OCI-M2 (cell line): ENCODE measurements around the gene MRPL2.
"Not testable (repeated sequence)": the region's sequence is repeated elsewhere in the genome, so short reads cannot be mapped to it uniquely, and the experiment has no call there.

ENCODE experiments used
- DNase-seq: peaks from one replicate; lab custom pipeline; 2025; ENCODE audit not compliant: unreplicated experiment; lab: John Stamatoyannopoulos, UW

Gene MRPL2

DNA sequence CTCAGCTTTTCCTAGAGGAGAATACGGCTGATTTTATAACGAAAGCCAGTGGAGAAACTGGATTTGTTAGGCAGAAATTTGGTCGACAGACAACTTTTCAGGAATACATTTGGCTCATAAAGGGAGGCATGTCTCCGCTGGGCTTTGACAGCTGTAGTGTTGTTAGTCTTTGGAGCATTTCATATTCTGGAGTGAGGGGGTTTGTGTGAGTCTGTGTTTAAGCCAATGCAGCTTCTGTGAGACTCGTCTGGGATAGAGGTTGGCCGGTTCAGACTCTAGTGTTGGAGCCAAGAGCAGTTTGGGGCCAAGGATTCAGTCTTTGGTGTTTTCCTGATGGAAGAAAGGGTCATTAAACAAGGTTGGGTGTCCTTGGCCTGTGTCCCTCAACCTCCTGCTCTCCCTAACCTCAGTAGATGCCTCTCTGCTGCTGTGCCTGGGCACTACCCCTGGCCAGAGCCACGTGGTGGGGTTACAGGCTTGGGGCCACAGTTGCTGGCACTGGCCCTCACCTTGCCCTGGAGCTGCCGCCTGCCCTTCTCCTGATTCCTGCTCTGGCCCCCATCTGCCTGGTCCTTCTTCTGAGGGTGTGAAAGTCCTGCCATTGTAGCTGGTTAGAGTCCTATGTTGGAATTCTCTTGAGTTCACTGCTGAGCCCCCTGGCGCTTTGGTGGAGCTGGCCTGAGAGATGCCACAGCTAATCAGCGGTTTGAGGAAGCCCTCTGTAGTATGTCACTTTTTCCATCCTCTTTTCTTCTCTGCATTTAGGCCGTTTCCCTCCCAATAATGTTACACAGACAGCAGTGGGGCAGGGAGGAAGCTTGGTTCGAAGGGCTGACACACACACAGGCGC, 23.8 kb upstream of the MRPL2 start:
- DNase-seq: no peak

- not testable (repeated sequence) for DNase-seq
These were observed 22.7 kb upstream of the MRPL2 start for GRCh38 chr6:43081922-43082321.

GRCh38 chr6:43081043-43081442, 21.8 kb upstream of the MRPL2 start:
- DNase-seq: no peak

GRCh38 chr6:43078691-43079090, 19.5 kb upstream of the MRPL2 start:
- no peak for DNase-seq

DNA sequence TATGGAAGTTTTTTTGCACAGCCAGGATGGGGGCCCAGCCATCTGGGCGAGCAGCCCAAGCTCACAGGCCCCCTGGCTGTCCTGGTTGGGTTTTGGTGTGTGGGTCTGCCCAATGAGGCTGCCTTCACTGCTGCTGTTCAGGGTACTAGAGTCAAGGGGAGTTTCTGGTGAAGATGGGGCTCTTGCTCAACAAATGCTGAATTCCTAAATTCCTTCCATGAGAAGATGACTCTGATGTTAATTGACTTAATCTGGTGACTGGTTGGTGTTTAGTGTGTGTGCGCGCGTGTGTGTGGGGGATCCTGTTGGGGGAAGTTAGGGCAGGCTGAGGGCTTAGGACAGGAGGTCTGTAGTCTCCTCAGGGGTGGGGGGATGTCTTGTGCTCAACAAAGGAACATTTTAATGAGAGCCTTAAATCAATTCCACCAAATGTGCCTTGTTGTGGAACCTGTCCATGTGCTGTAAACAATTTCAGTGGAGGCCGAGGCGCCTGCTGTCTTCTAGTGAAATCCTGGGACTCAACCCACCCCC, 18.8 kb upstream of the MRPL2 start:
- DNase-seq: no peak

DNA sequence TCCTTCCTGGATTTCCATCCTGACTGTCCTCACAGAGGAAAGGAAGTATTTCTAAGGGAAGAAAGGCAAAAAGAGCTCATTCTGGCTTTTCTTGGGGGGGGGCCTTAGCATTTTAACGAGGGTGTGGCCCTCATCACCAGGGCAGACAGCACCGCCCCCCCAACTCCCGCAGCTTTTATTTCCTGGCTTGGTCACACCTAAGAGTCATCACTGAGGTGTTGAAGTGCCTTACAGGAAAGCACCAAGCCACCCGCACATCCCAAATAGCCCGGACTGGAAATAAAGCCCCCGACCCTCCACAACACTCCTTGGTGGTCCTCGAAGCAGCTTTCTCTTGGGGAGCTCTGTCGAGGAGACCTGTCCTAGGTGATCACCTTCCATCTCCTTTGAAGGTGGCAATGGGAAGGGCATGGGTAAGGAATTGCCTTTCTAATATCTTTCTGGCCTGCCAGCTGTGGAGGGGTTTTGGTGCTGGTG, 18.1 kb upstream of the MRPL2 start:
- no peak for DNase-seq

DNA sequence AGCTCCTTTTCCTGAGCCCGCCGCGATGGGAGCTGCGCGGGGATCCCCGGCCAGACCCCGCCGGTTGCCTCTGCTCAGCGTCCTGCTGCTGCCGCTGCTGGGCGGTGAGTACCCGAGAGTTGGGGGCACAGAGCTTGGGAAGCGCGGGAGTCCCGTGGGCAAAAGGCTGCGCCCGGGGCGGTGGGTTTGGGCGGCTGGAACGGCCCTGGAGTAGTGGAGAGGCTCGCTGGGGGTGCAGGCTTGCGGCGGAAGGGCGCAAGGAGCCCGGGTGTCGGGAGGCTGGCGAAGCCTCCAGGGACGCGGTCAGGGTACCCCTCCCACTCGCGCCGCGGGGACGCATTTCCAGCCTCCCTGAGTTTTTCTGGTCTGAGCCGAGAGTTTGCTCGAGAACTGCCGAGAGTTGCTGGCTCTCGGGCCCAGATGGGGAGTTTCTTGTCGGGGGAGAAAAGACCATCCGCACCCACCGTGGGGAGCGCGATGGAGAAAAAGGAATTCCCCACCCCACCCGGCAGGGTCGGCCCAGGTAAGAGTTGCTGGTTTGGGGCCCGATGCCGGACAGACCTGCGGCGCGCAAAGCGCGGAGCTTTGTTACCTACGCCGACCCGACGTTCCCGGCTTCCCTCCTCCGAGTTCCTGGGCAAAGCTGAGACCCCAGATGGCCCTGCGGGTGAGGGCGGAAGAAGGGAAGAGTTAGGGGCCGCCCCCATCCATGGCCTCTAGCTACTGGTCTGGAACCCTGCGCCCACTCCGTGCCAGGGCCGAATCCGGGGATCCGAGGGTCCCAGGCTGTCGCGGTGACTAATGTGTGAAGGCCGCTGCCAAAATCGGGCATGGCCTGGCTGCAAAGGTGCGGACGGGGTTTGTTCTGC, 17.5 kb upstream of the MRPL2 start:
- DNase-seq: no peak

GRCh38 chr6:43075670-43076463, 16.6 kb upstream of the MRPL2 start, which contains the start of gene PTK7:
TSS of gene PTK7 (plus strand) at chr6:43076314. CDS start at chr6:43076489, 175 bp downstream.
- DNase-seq: no peak

DNA sequence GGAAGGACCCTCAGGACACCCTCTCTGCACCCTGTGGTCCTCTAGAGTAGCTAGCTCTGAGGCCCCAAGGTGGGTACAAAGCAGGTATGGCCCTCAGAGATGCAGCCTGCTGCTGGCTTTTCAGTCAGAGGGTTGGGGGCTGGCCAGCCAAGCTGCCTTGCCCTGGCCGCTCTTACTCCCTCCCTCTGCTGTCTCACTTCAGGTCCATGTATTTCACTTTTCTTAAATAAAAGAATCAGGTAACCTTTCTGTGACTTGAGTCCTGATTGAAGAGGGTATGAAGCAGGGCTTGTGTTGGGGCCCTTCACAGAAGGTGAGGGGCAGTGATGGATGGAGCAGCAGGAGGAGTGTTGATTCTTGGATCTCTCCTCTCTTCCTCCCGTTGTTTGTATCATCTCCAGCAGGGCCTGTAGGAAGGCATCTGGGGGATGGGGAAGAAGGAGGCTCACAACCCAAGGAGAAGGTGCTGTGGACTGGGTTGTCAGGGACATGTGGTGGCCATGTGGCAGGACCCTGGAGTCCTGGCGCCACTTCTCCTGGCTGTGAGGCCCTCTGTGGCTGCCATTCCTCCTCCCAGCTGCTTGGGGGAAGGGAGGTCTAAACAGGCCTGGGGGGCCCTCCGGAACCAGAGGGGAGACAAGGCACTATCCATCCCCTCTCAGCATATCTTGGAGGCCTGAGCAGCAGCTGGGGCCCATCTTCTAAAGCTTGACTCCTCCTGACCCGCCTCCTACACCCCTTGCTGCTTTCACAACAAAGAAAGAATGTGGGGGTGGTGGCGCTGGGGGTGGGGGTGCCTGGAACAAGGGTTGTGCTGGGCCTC, 15.8 kb upstream of the MRPL2 start:
- DNase-seq: no peak

DNA sequence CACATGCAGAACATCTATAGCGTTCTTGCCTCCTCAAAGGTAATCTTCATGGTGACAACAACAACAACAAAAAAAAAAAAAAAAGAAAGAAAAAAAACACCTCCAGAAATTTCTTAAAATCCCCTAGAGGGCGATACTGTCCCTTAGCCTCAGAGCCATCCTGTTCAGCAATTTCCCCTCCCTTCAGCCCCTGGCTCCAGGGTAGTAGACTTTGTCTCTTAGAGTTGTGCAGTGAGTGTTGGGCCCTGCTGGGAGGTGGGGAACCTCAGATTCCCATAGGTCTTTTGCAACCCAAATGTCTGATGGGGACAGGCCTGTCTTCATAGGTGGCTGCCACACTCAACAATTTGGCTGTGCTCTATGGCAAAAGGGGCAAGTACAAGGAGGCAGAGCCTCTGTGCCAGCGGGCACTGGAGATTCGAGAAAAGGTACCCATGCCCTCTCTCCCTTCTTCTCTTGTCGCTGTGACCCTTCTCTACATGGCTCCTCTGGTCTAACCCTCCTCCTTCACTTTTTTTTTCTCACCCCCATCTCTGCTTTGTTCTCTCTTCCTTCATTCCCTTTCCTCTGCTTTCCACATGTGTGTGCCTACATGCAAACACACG, 10.9 kb upstream of the MRPL2 start:
- no peak for DNase-seq

GRCh38 chr6:43062818-43063217, 3.6 kb upstream of the MRPL2 start:
- no peak for DNase-seq

DNA sequence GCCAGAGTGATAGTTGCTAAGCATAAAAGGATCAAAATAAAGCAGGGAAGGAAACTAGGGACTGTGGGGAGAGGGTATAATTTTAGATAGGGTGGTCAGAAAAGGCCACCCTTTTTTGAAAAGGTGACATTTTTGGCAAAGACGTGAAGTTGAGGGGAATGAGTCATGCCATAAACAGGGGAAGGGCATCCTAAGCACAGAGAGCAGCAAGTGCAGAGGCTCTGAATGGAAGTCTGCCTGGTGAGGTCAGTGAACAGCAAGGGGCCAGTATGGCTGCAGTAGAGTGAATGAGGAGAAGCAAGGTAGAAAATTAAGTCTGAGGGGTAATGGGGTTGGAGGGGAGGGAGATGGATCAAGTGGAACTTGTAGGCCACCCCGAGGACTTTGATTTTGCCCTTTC, 2.6 kb upstream of the MRPL2 start:
- DNase-seq: no peak

DNA sequence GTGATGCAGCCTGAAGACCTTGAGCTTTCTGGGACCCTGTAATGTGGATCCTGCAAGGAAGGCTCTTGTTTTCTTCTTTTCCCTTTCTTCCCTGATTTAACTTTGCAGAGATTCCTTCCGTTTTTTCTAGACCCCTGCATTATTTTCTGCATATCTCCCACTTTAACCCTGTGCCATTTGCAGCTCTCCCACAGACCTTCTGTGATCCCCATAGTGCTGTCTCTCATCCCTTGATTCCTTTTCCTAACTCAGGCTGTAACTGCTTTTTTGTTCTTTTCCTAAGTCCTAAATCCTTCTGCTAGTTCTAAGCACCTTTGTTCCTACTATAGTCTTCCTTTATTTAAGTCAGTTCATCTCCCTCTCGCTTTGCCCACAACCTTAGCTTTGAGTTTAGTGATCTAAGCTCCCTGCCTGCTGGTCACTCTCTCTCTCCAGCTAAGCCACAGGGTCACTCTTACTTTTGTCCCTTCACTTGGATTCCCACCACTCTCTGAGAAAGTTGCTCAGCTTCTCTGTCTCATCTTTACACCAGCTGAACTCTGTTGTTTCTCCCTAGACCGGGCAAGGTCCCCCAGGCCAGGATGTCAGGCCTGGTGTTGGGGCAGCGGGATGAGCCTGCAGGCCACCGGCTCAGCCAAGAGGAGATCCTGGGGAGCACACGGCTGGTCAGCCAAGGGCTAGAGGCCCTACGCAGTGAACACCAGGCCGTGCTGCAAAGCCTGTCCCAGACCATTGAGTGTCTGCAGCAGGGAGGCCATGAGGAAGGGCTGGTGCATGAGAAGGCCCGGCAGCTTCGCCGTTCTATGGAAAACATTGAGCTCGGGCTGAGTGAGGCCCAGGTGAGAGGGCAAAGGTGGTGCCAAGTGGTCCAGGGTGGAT, 1.8 kb upstream of the MRPL2 start:
- DNase-seq: no peak

DNA sequence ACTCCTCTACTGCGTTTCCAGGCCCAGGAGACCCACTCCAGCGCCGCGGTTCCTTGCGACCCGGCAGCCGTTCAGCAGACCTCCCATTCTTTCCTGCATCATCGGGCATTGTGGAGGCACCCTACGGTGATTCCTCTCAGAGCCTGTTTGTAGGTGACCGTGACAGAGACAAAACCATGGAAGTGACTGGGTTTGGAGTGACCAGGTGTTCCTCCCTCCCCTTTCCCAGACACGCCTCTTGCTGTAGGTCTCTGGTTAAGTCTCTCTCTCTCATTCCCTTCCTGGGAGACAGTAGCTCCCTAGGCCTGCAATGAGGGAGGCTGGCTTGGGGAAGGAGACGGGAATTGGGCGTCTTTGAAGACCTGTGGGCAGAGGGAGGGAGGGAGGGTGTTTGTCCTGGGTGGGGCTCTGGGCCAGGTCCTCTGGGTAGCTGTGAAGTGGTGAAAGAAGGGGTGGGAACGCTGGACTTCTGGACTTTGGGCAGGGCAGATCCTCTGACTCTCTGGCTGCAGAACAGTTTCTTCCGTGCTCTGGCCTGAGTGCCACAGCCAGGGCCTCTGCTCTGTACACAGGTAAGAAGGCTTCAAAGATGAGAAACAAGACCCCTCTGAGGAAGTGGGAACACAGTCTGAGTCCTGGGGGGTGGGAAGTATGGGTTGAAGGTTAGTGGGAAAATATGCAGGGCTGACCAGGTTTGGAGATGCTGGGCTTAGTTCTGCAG, 960 bp upstream of the MRPL2 start:
- no peak for DNase-seq

- DNase-seq: no peak
These were observed 703 bp downstream of the MRPL2 start for GRCh38 chr6:43058531-43058930.

DNA sequence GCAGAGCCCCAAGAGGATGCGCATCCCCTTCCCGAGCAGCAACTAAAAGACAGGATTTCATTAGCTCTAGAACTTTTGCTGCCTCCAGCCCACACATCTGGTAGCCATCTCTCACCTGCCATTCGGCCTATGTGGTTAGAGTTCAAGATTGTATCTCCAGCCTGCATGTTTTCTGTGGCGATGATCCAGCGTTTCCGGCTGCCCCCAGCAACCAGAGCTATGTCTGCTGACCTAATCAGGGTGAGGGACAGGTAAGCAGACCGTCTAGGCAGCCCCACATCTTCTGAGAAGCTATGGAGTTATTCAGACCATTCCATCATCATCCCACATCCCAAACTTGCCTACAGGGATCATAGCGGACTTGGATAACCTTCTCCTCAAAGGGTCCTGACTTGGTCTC, 3.3 kb downstream of the MRPL2 start:
- DNase-seq: no peak

- DNase-seq: no peak
These were observed 4.9 kb downstream of the MRPL2 start for GRCh38 chr6:43054206-43054943.
